ENCODE measurements around the gene NEURL1B.

NEURL1B gene

DNA sequence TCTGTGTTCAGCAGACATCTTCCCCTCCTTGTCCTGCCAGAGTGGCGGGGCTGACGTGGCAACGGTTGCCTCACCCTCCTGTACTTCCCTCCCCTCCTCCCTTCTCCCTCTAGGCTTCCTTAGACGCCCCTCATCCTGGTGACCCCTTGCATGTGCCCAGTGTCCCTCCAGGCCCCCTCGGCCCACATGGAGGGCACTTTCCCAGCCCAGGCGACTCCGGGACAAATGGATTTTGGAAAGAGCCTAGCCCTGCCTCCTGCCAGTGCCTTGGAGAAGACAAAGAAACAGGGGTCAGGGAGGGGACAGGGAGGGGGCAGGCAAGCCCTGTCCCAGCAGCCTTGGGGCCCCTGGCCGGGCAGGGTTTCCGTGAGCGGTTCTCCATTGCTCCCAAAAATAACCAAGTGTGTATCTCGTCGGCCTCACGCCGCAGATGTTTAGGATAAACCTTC lies 38.3 kb upstream of the NEURL1B start:
- TF ChIP-seq, protein P1, sequence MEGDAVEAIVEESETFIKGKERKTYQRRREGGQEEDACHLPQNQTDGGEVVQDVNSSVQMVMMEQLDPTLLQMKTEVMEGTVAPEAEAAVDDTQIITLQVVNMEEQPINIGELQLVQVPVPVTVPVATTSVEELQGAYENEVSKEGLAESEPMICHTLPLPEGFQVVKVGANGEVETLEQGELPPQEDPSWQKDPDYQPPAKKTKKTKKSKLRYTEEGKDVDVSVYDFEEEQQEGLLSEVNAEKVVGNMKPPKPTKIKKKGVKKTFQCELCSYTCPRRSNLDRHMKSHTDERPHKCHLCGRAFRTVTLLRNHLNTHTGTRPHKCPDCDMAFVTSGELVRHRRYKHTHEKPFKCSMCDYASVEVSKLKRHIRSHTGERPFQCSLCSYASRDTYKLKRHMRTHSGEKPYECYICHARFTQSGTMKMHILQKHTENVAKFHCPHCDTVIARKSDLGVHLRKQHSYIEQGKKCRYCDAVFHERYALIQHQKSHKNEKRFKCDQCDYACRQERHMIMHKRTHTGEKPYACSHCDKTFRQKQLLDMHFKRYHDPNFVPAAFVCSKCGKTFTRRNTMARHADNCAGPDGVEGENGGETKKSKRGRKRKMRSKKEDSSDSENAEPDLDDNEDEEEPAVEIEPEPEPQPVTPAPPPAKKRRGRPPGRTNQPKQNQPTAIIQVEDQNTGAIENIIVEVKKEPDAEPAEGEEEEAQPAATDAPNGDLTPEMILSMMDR (conservative IDR thresholded peaks at IDR 0.05): no peak
- no peak overlapping the region for H3K27ac ChIP-seq

DNA sequence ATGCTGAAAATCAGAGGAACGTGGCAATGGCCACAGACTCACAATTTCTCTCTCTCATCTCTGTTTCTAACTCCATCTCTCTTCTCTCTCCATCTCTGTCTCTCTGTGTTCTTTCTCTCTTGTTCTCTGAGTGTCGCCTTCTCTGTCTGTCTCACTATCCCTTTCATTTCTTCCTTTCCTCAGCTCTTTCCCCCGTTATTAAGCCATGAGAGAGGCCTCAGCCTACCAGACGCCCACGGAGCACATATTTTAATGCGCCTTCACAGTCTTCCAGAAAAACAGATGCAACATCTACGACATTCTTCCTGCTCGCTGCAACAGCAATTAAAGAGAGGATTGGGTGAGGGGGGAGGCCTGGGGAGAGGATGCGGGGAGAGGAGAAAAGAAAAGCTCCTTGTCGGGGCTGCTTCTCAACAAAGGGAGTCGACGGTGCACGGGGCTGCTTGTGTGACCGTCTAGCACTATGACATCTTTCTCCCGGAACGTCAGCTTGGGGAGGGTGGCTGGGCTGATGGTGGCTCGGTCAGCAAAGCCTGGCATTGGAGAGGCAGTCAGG lies 37.7 kb upstream of the NEURL1B start:
- H3K27ac ChIP-seq: no peak overlapping the region
- TF ChIP-seq, protein P1 (conservative IDR thresholded peaks at IDR 0.05): no peak

DNA sequence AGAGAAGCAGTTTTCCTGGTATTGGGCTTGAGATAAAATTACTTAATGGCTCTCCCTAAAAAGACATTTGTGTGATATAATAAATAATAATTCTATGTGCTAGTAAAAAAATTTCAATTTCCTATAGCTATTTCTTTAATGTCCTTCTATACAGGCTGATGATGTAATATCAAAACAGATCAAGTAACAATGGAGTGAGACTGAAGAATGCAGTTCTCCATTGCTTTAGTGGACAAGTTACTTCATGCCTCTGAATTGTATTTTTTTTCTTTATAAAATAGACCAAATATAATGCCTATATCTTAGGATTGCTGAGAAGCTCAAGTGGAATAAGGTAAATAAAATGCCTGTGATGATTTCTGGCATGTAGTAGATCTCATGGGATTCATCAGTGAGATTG lies 35.6 kb upstream of the NEURL1B start:
- no peak overlapping the region for H3K27ac ChIP-seq
- TF ChIP-seq, protein P1 (conservative IDR thresholded peaks at IDR 0.05): no peak

DNA sequence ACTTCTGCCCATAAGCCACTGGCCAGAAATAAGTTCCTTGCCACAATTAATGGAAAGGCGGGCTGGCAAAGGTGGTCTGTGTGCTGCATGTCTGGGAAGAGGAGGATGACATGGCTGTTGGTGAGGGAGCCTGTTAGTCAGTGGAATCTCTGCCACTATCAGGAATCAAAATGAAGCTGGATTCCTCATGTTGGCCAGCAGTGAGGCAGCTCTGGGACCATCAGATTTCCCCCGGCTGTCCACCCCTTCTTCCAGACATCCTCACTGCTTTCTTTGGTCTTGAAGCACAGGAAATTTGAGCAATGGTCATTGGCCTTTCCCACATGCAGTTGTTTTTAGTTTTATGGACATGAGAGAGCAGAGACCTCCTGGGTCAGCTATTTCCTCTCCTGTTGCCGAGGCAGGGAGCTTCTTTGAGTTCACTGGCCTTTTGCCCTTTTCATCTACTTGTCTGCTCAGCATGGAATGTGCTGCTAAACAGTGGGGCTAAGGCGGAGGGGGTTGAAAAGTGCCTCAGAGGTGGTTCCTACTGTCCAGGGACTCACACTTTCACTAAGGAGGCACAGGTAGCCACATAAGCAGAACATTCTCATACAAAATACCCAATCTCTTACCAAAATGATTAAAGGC lies 34.8 kb upstream of the NEURL1B start:
- TF ChIP-seq, protein P1 (conservative IDR thresholded peaks at IDR 0.05): no peak

DNA sequence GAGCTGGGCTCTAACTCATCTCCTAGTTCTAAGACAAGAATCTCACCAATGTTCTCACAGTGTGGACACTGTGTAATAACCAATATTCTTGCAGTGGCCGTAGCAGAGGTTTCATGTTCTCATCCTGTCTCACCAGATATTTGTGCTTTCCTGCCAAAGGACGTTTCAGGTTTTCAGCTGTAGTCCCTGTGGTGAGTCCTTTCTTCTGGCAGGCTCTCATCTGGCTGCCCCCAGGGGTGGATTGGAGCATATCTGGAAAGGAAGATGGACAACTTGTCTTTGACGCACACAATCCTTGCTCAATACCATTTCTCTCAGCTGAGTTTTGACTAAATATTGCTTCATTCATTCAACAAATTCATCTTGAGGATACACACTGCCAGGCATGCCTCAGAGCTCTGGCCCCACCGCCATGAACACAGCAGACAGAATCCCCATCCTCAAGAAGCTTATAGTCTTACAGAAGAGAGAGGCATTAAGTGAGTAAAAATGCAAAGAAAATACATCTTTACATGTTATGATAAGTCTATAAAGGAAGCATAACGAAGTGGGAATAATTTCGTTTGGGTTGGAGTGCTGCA lies 33.8 kb upstream of the NEURL1B start:
- TF ChIP-seq, protein P1 (conservative IDR thresholded peaks at IDR 0.05): no peak
- no peak overlapping the region for H3K27ac ChIP-seq

More for the DNA sequence above, 34.8 kb upstream of the NEURL1B start:
- no peak overlapping the region for H3K27ac ChIP-seq

DNA sequence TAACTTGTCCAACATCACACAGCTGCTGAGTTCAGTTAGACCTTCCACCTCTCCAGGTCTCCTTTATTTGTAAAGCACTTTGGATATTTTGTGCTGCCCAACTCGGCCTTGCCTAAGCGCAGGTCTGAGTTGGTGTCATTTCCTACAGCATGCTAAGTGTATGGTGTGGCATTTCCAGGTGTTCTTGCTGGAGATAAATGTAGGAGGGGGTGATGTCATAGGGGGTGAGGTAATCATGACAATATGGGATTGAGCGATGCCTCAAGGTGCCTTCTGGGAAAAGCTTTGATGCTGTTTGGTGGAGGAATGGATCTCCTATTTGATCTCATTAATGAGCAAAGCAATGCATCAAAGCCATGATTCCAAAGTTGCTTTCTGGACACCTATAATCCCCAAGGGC lies 32.3 kb upstream of the NEURL1B start:
- H3K27ac ChIP-seq: no peak overlapping the region
- TF ChIP-seq, protein P1 (conservative IDR thresholded peaks at IDR 0.05): no peak

DNA sequence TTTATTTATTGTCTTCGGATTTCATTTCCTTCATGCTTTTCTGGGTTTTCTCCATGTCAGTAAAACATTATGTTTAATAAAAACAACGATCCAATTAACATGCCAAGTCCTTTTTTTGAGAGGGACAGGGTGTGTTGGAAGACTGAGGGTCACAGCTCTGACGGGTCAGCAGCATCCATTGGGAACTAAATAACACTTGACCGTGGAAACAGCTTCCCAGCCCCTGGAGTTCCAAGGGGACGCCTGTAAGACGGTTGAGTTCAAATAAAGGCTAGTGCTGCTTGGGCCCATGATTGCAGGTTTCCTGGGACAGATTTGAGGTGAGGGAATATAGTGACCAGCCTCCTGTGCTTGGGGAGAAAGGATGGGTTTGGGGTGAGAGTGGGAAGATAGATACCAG lies 30.4 kb upstream of the NEURL1B start:
- TF ChIP-seq, protein P1 (conservative IDR thresholded peaks at IDR 0.05): no peak
- no peak overlapping the region for H3K27ac ChIP-seq

All from VCaP (cell line).